ENCODE results near the gene ACAP1. TPM values are rescaled to one million over a fixed set of nuclear protein-coding genes. Genes with fewer than 3 reads are reported as not detected.

ACAP1 gene
- total and polyA plus RNA-seq, 9 of the 15 experiments (the other 6 are each of a cell fraction or from before 2014, with no cell fraction given) = 0.15 to 8.5 (median 2.4) TPM

DNA sequence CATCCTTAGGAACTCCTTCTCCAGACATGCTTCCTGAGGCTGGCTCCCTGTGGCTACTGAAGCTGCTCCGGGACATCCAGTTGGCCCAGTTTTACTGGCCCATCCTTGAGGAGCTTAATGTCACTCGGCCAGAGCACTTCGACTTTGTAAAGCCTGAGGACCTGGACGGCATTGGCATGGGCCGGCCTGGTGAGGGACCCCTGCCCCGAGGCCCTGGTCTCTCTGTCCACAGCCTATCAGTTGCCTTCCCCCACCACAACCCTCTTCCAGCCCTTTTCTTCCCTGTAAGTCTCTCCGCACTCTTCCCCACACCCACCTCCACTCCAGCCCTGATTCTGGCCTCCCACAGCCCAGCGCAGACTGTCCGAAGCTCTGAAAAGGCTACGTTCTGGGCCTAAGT lies 46.6 kb downstream of the ACAP1 start:
- TF ChIP-seq, protein P1, sequence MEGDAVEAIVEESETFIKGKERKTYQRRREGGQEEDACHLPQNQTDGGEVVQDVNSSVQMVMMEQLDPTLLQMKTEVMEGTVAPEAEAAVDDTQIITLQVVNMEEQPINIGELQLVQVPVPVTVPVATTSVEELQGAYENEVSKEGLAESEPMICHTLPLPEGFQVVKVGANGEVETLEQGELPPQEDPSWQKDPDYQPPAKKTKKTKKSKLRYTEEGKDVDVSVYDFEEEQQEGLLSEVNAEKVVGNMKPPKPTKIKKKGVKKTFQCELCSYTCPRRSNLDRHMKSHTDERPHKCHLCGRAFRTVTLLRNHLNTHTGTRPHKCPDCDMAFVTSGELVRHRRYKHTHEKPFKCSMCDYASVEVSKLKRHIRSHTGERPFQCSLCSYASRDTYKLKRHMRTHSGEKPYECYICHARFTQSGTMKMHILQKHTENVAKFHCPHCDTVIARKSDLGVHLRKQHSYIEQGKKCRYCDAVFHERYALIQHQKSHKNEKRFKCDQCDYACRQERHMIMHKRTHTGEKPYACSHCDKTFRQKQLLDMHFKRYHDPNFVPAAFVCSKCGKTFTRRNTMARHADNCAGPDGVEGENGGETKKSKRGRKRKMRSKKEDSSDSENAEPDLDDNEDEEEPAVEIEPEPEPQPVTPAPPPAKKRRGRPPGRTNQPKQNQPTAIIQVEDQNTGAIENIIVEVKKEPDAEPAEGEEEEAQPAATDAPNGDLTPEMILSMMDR (IDR thresholded peaks at IDR 0.05 in 2 of 3, conservative IDR thresholded peaks at IDR 0.05 in 1 of 3; ENCODE audit: insufficient read depth in 2 of 3, low read depth in 1 of 3, low read length in 3 of 3) = no peak
- TF ChIP-seq ZFPM2 (CRISPR knock-in tag; IDR thresholded peaks at IDR 0.05) (no peak), FOXA3 (CRISPR knock-in tag; conservative IDR thresholded peaks at IDR 0.05 in 1 of 2, IDR thresholded peaks at IDR 0.05 in 1 of 2) (no peak), ETV1 (tag; conservative IDR thresholded peaks at IDR 0.05; ENCODE audit: low read depth) (no peak), JUND (IDR thresholded peaks at IDR 0.05; ENCODE audit: borderline replicate concordance, low read depth, low read length) (no peak), JUND (tag; IDR thresholded peaks at IDR 0.05; ENCODE audit: borderline replicate concordance, low read depth, low read length) (no peak)
- no peak for ATAC-seq
- Histone ChIP-seq H3K4me2 (ENCODE audit: insufficient read depth, low read length) (no peak overlapping the region), H3K4me3 (no peak overlapping the region), H4K20me1 (replicated peaks; ENCODE audit: control insufficient read depth, insufficient read depth, low read length) (no peaks in the 10 kb centered on the region), H3K4me1 (replicated peaks in 1 of 2; ENCODE audit: control insufficient read depth in 2 of 2, insufficient read depth in 2 of 2, low read length in 2 of 2) (peaks cover 8 to 18% of the 10 kb centered on the region in 2 experiments; a peak in 4 of 5 replicates), H3K27ac (ENCODE audit: extremely low read depth, low read depth, low read length) (no peak overlapping the region), H3K9me1 (ENCODE audit: control insufficient read depth, insufficient read depth, low read length) (no peaks in the 10 kb centered on the region), H3K27me3 (ENCODE audit: control insufficient read depth in 2 of 2, insufficient read depth in 2 of 2, low read length in 2 of 2) (no peaks in the 10 kb centered on the region), H2AFZ (ENCODE audit: low read depth, low read length) (no peak overlapping the region), H3K9ac (ENCODE audit: insufficient read depth in 1 of 2, low read depth in 2 of 2, low read length in 2 of 2) (no peak overlapping the region), H3K36me3 (ENCODE audit: control insufficient read depth, insufficient read depth, low read length) (no peaks in the 10 kb centered on the region), H3K9me3 (replicated peaks; ENCODE audit: control insufficient read depth, insufficient read depth, low read depth, low read length) (peaks cover 2% of the 10 kb centered on the region; the same call in 1 of the 2 replicates), H3K79me2 (ENCODE audit: control insufficient read depth, insufficient read depth, low read length) (no peaks in the 10 kb centered on the region; the same call in 2 of the 3 replicates)
- WGBS (ENCODE audit: insufficient coverage, low coverage, missing lambda C conversion rate) = 75% methylated on average over 4 of the region's 10 CpGs
- no peak for FAIRE-seq
- no TSS peak for BruUV-seq (replicated peaks)
- no peak for DNase-seq (ENCODE audit: extremely low read depth in 1 of 4, low spot score in 3 of 4)
- ChIA-PET CTCF (ENCODE audit: low intra/inter-chr PET ratio) (no interaction called here), POLR2A (interaction anchor here (0.6 kb wide), 1 partner anchor 49 kb away, joined by 3 read pairs; no protein-coding TSS in a partner anchor)
- in situ Hi-C loops (cut with MboI) = no loop called here
- intact Hi-C loops (cut with micrococcal nuclease) = no loop called here

Data from K562 (cell line).